ENCODE results near the gene PRDM12.

Gene PRDM12

GRCh38 chr9:130680836-130681768, 16.7 kb downstream of the PRDM12 start (continued):
- peak; percentile 97 for TF ChIP-seq ZBTB26 (tag by site-specific recombination; optimal IDR thresholded peaks at IDR 0.05)
- TF ChIP-seq GLIS2 (tag by site-specific recombination; IDR thresholded peaks at IDR 0.05) = peak; percentile 65; the same call in 1 of the 2 replicates
- no peak for TF ChIP-seq ZNF140 (tag by site-specific recombination; IDR thresholded peaks at IDR 0.05)
- no peak for TF ChIP-seq ZNF843 (tag by site-specific recombination; IDR thresholded peaks at IDR 0.05)
- TF ChIP-seq SCRT1 (tag by site-specific recombination; IDR thresholded peaks at IDR 0.05; ENCODE audit: borderline replicate concordance) = no peak
- no peak for TF ChIP-seq ZNF747 (tag by site-specific recombination; IDR thresholded peaks at IDR 0.05)
- TF ChIP-seq KLF9 (tag by site-specific recombination; IDR thresholded peaks at IDR 0.05; ENCODE audit: low read depth) = peak; percentile 79
- no peak for TF ChIP-seq ZNF837 (tag by site-specific recombination; IDR thresholded peaks at IDR 0.05)
- no peak for TF ChIP-seq BCL11A (tag by site-specific recombination; IDR thresholded peaks at IDR 0.05; ENCODE audit: low read depth)
- peak; percentile 52; the same call in 1 of the 2 replicates for TF ChIP-seq ZNF2 (tag by site-specific recombination; IDR thresholded peaks at IDR 0.05)
- peak; percentile 22; the same call in 1 of the 2 replicates for TF ChIP-seq TSHZ1 (tag by site-specific recombination; IDR thresholded peaks at IDR 0.05; ENCODE audit: borderline replicate concordance)
- TF ChIP-seq ZSCAN5A (tag by site-specific recombination; IDR thresholded peaks at IDR 0.05) = no peak
- no peak for TF ChIP-seq ZNF707 (tag by site-specific recombination; IDR thresholded peaks at IDR 0.05)
- TF ChIP-seq ZNF792 (tag by site-specific recombination; IDR thresholded peaks at IDR 0.05) = no peak
- TF ChIP-seq ZNF324 (tag by site-specific recombination; IDR thresholded peaks at IDR 0.05) = peak; percentile 49; the same call in 1 of the 2 replicates
- no peak for TF ChIP-seq ZNF37A (tag by site-specific recombination; IDR thresholded peaks at IDR 0.05)
- no peak; the same call in 1 of the 2 replicates for TF ChIP-seq ZNF561 (tag by site-specific recombination; IDR thresholded peaks at IDR 0.05; ENCODE audit: borderline replicate concordance)
- TF ChIP-seq ZNF791 (tag by site-specific recombination; IDR thresholded peaks at IDR 0.05) = no peak
- TF ChIP-seq FEZF1 (tag by site-specific recombination; IDR thresholded peaks at IDR 0.05) = no peak
- TF ChIP-seq ZBTB6 (tag by site-specific recombination; IDR thresholded peaks at IDR 0.05) = no peak
- peak; percentile 66 for TF ChIP-seq GLIS1 (tag by site-specific recombination; IDR thresholded peaks at IDR 0.05)
- TF ChIP-seq ZNF202 (tag by site-specific recombination; IDR thresholded peaks at IDR 0.05; ENCODE audit: borderline replicate concordance) = no peak
- TF ChIP-seq ZNF777 (tag by site-specific recombination; IDR thresholded peaks at IDR 0.05; ENCODE audit: borderline replicate concordance) = peak; percentile 70; the same call in 1 of the 2 replicates
- no peak for TF ChIP-seq ZSCAN23 (tag by site-specific recombination; IDR thresholded peaks at IDR 0.05)
- no peak for TF ChIP-seq ZNF214 (tag by site-specific recombination; IDR thresholded peaks at IDR 0.05; ENCODE audit: borderline replicate concordance)
- peak; percentile 45 for TF ChIP-seq SP2 (tag by site-specific recombination; IDR thresholded peaks at IDR 0.05)
- TF ChIP-seq CTCF (tag by site-specific recombination; IDR thresholded peaks at IDR 0.05) = peak; percentile 41; the same call in 1 of the 2 replicates
- peak; percentile 26; the same call in 1 of the 2 replicates for TF ChIP-seq ZBTB17 (tag by site-specific recombination; IDR thresholded peaks at IDR 0.05)

Measured in HEK293 (cell line).